ENCODE results near the gene KAZN. TPM values are rescaled to one million over a fixed set of nuclear protein-coding genes. Genes with fewer than 3 reads are reported as not detected.

The KAZN gene
- total and polyA plus RNA-seq, 3 donors from 2014 or later = 12.1 to 14.6 (median 13.8) TPM

GRCh38 chr1:14567903-14568302, 30.6 kb upstream of the KAZN start:
- 88 to 92% methylated on average over 5 of the region's 5 CpGs for WGBS, 2 donors
- intact Hi-C loops (cut with DNase I; ENCODE audit: low total_unique reads) = no loop called here
- no peak for TF ChIP-seq POLR2A (IDR thresholded peaks at IDR 0.05)
- TF ChIP-seq, protein P1, sequence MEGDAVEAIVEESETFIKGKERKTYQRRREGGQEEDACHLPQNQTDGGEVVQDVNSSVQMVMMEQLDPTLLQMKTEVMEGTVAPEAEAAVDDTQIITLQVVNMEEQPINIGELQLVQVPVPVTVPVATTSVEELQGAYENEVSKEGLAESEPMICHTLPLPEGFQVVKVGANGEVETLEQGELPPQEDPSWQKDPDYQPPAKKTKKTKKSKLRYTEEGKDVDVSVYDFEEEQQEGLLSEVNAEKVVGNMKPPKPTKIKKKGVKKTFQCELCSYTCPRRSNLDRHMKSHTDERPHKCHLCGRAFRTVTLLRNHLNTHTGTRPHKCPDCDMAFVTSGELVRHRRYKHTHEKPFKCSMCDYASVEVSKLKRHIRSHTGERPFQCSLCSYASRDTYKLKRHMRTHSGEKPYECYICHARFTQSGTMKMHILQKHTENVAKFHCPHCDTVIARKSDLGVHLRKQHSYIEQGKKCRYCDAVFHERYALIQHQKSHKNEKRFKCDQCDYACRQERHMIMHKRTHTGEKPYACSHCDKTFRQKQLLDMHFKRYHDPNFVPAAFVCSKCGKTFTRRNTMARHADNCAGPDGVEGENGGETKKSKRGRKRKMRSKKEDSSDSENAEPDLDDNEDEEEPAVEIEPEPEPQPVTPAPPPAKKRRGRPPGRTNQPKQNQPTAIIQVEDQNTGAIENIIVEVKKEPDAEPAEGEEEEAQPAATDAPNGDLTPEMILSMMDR (IDR thresholded peaks at IDR 0.05) = no peak

GRCh38 chr1:14568716-14569355, 29.6 kb upstream of the KAZN start:
- no peaks in the 10 kb centered on the region for H3K9me3 ChIP-seq
- H3K4me1 ChIP-seq = no peaks in the 10 kb centered on the region
- no peak for DNase-seq
- no peak overlapping the region for H3K27ac ChIP-seq
- no peak overlapping the region for H3K4me3 ChIP-seq
- intact Hi-C loops (cut with DNase I; ENCODE audit: low total_unique reads) = no loop called here
- H3K36me3 ChIP-seq (ENCODE audit: low read depth, missing control alignments) = no peaks in the 10 kb centered on the region
- no peaks in the 10 kb centered on the region for H3K27me3 ChIP-seq
- WGBS, 2 donors = 86% methylated on average over 8 of the region's 8 CpGs
- TF ChIP-seq, protein P1 (IDR thresholded peaks at IDR 0.05) = no peak
- no peak for TF ChIP-seq POLR2A (IDR thresholded peaks at IDR 0.05)

More at GRCh38 chr1:14567903-14568302, 30.6 kb upstream of the KAZN start:
- Histone ChIP-seq H3K4me3 (no peak overlapping the region), H3K36me3 (ENCODE audit: low read depth, missing control alignments) (no peaks in the 10 kb centered on the region), H3K9me3 (no peaks in the 10 kb centered on the region), H3K27me3 (no peaks in the 10 kb centered on the region), H3K4me1 (no peaks in the 10 kb centered on the region), H3K27ac (no peak overlapping the region)
- no peak for DNase-seq

- DNase-seq = no peak
- H3K9me3 ChIP-seq = no peaks in the 10 kb centered on the region
- no peaks in the 10 kb centered on the region for H3K4me1 ChIP-seq
- no peak overlapping the region for H3K4me3 ChIP-seq
- no peaks in the 10 kb centered on the region for H3K36me3 ChIP-seq (ENCODE audit: low read depth, missing control alignments)
- TF ChIP-seq, protein P1 (IDR thresholded peaks at IDR 0.05) = no peak
- no peak for TF ChIP-seq POLR2A (IDR thresholded peaks at IDR 0.05)
- intact Hi-C loops (cut with DNase I; ENCODE audit: low total_unique reads) = no loop called here
- H3K27ac ChIP-seq = no peak overlapping the region
- H3K27me3 ChIP-seq = no peaks in the 10 kb centered on the region
- 71 to 78% methylated on average over 9 of the region's 9 CpGs for WGBS, 2 donors
These were observed 28.0 kb upstream of the KAZN start for GRCh38 chr1:14570514-14570913.

DNA sequence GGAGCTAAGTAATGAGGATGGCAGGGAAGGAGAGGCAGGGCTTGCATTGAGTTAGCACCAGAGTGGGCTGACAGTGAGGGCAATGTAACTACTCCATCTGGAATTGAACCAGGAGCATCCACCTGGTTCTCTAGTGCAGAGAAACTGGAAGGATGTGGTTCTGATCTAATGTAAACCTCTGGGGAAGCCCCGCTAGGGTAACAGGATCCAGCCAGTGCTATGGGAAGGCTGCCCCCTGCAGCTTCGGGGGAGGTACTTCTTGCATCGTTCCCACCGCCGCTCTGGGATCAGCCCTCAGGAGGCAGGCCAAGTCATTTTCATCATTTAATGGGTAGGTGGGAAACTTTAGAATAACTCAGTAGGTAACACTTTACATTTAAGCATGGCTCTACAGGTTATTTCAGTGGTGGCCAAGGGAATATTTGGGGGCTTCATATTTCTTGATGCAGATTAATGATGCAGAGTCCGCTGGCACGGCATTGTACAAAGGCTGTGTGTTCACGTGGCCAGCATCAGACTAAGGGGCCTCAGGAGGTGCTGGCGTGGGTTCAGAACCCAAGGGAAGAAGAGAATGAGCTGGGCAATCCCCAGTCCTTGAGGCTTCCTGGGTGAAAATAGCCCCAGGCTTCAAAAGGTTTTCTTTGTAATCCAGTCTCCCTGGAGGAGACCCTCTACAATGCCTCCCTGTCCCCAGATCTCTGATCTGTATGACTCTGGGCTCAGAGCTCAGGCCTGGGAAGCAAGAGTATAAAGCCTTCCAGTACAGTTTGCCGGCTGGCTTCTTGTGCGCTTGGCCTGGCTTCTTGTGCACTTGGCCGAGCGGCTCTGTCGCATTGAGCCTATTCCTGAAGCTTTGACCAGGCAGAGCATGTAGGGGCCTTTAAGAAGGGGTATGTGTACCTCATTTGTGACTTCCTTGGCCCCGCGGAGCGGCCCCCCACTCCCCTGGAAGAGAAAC, 26.4 kb upstream of the KAZN start:
- H3K4me3 ChIP-seq = no peak overlapping the region
- no peaks in the 10 kb centered on the region for H3K9me3 ChIP-seq
- H3K27me3 ChIP-seq = no peaks in the 10 kb centered on the region
- DNase-seq = peak; percentile 38
- intact Hi-C loops (cut with DNase I; ENCODE audit: low total_unique reads) = no loop called here
- no peaks in the 10 kb centered on the region for H3K4me1 ChIP-seq
- TF ChIP-seq POLR2A (IDR thresholded peaks at IDR 0.05) = no peak
- TF ChIP-seq, protein P1 (IDR thresholded peaks at IDR 0.05) = peak in 2 of 3 experiments; percentile 9 to 11
- no peaks in the 10 kb centered on the region for H3K36me3 ChIP-seq (ENCODE audit: low read depth, missing control alignments)
- WGBS, 2 donors = 65 to 73% methylated on average over 16 to 17 of the region's 17 CpGs
- no peak overlapping the region for H3K27ac ChIP-seq

Data from testis (tissue), 3 donors.